Heart right ventricle (tissue), 16 donors: ENCODE results near the gene CDC25C. TPM values are rescaled to one million over a fixed set of nuclear protein-coding genes. Genes with fewer than 3 reads are reported as not detected.
A peak's percentile ranks its signal among the peaks of the same experiment; 100 is the strongest.

Source experiments
- ATAC-seq, 8 donors: fragments of 200-7000 bp; cut with Tn5 transposase; one replicate each; pipeline ENCODE4 v1.9.1; 2020; ENCODE audit warnings: mild to moderate bottlenecking in 8 of 8, moderate library complexity in 8 of 8, moderate number of reproducible peaks in 1 of 8
- DNase-seq, 2 donors: peaks; one replicate each; pipeline ENCODE4 v3.0.0-alpha.2; 2020
- H3K27ac ChIP-seq, 10 donors: fragments of 200-600 bp; sonication (generic) in 2 of 10; one replicate each; pipeline versions ENCODE4 v1.5.0 to v1.8.0; 2020 to 2022; ENCODE audit warnings: mild to moderate bottlenecking in 3 of 10
- H3K27me3 ChIP-seq, 7 donors: fragments of 200-600 bp; one replicate each; pipeline ENCODE4 v1.8.0; 2021 to 2022; ENCODE audit warnings: mild to moderate bottlenecking in 2 of 7
- H3K36me3 ChIP-seq, 9 donors: fragments of 200-600 bp; sonication (generic) in 1 of 9; one replicate each; pipeline versions ENCODE4 v1.5.0 to v1.8.0; 2020 to 2022; ENCODE audit warnings: mild to moderate bottlenecking in 2 of 9
- H3K4me1 ChIP-seq, 9 donors: fragments of 200-600 bp; sonication (generic) in 1 of 9; one replicate each; pipeline versions ENCODE4 v1.5.0 to v1.8.0; 2020 to 2022; ENCODE audit warnings: mild to moderate bottlenecking in 4 of 9
- H3K4me3 ChIP-seq, 10 donors: fragments of 200-600 bp; sonication (generic) in 2 of 10; one replicate each; pipeline versions ENCODE4 v1.5.0 to v1.8.0; 2020 to 2022; ENCODE audit warnings: mild to moderate bottlenecking in 7 of 10, moderate library complexity in 2 of 10
- H3K9me3 ChIP-seq, 11 donors: fragments of 200-600 bp in 10 of 11; sonication (generic) in 2 of 11; one replicate each; pipeline versions ENCODE4 v1.5.0 to v1.8.0; 2013 to 2022; ENCODE audit warnings: mild to moderate bottlenecking in 2 of 11, control low read depth in 1 of 11, moderate library complexity in 1 of 11
- CTCF ChIP-seq, 9 donors: fragments of 200-600 bp; sonication (generic) in 2 of 9; IDR thresholded peaks; one replicate each; pipeline versions ENCODE4 v1.5.0 to v1.8.0; 2021 to 2022; ENCODE audit warnings: antibody characterized with exemption in 9 of 9, mild to moderate bottlenecking in 5 of 9, moderate library complexity in 1 of 9
- WGBS, 2 donors: extraction: QIAGEN DNeasy Blood & Tissue Kit; methylation state at CpG; one replicate each; pipeline ENCODE4 v1.1.7; 2013; ENCODE audit warnings: inconsistent platforms in 1 of 2; 5-methylcytosine and 5-hydroxymethylcytosine counted together
- intact Hi-C, 10 donors: fragments of 100-400 bp; cut with DNase I; formaldehyde crosslinking; loops; one replicate each; pipeline versions ENCODE4 v1.11.1 to v1.14.2; 2022
- polyA plus RNA-seq, 2 donors: library from polyadenylated mRNA; stranded (reverse); fragments of 200-250 nt; gene quantifications; one replicate each; pipeline ENCODE4 v1.2.3, GENCODE V29; 2013
- total RNA-seq, 10 donors: library from RNA; stranded (reverse); fragmentation: NEBNext Ultra II Directional in 3 of 10; extraction: Animal tissue kit (Norgen Biotek cat#: 25700) in 3 of 10; gene quantifications; one replicate each; pipeline versions ENCODE4 v1.2.1 to v1.2.4, GENCODE V29; 2021 to 2023
- donor health status: Arrhythmogenic right ventricular cardiomyopathy.
- donor health status: ischemic (EF 13 %, LVEDD 7.1; RV severe dilation, severe dysfunction).
- donor health status: healthy with polysubstance abuse.
- donor health status: DM: no; HTN: yes; CAD: no.
- donor health status: DM: no; HTN: no; CAD: no.
- donor health status: ischemic (EF 25% LVEDD 6.9; RV normal size, moderate dysfunction).
- donor health status: ischemic (EF 25% LVEDD 5.7; RV mildly dilated, moderate dysfunction).
- donor health status: healthy.
- donor health status: DM: yes; HTN: yes; CAD: no.
- donor health status: Ischemic cardiomyopathy.
- donor health status: ischemic (EF 35%, LVEDD 5.7; RV mildly dilated, moderate dysfunction).
- donor health status: nonischemic (EF 11% LVEDD 7.7; RV severe dilation, severe dysfunction).
- donor health status: DM: yes; HTN: yes; CAD: no.
- donor health status: PGD.
- donor health status: ischemic (EF 29% LVEDD 5.4; RV normal size, mild dysfunction).
- donor health status: nonischemic (EF 23%, LVEDD 6.1; RV moderate dilation, normal function).

CDC25C gene
- total and polyA plus RNA-seq, 12 donors: 0.03 to 0.74 (median 0.37) TPM; not detected in 6

- WGBS, 2 donors: 95 to 97% methylated on average over 1 of the region's 1 CpG
- no peaks in the 10 kb centered on the region for H3K9me3 ChIP-seq
- no peak for TF ChIP-seq CTCF (IDR thresholded peaks at IDR 0.05)
- intact Hi-C loops: loop anchor here in 2 of 10 donors (10.0 kb wide), 1 partner anchor 50 kb away; no protein-coding TSS in a partner anchor
- ATAC-seq: no peak
- H3K36me3 ChIP-seq: no peaks in the 10 kb centered on the region
- no peak for DNase-seq
- peaks cover 7 to 63% (median 43%) of the 10 kb centered on the region in 9 donors for H3K4me1 ChIP-seq
- H3K4me3 ChIP-seq: no peak overlapping the region
- H3K27ac ChIP-seq: no peak overlapping the region
- no peaks in the 10 kb centered on the region for H3K27me3 ChIP-seq
Measured at GRCh38 chr5:138364576-138364975, 33.0 kb upstream of the CDC25C start.

- Histone ChIP-seq H3K4me3 (no peak overlapping the region), H3K27me3 (no peaks in the 10 kb centered on the region), H3K27ac (no peak overlapping the region), H3K9me3 (no peaks in the 10 kb centered on the region), H3K36me3 (no peaks in the 10 kb centered on the region), H3K4me1 (peaks cover 0 to 45% (median 18%) of the 10 kb centered on the region in 9 donors)
- TF ChIP-seq CTCF (IDR thresholded peaks at IDR 0.05): no peak
- intact Hi-C loops: loop anchor here in 2 of 10 donors (10.0 kb wide), 1 partner anchor 54 kb away; no protein-coding TSS in a partner anchor
- no peak for DNase-seq
- ATAC-seq: no peak
- WGBS, 2 donors: 97 to 98% methylated on average over 1 of the region's 1 CpG
Measured at GRCh38 chr5:138360941-138361452, 29.4 kb upstream of the CDC25C start.

GRCh38 chr5:138359621-138360020 lies 28.0 kb upstream of the CDC25C start:
- Histone ChIP-seq H3K27ac (no peak overlapping the region), H3K4me1 (peaks cover 3 to 53% (median 30%) of the 10 kb centered on the region in 9 donors), H3K9me3 (no peaks in the 10 kb centered on the region), H3K27me3 (no peaks in the 10 kb centered on the region), H3K36me3 (no peaks in the 10 kb centered on the region), H3K4me3 (no peak overlapping the region)
- no peak for TF ChIP-seq CTCF (IDR thresholded peaks at IDR 0.05)
- intact Hi-C loops: loop anchor here in 4 of 10 donors (5.0 to 10.0 kb wide), 3 partner anchors 33 to 135 kb away; no protein-coding TSS in a partner anchor
- DNase-seq (no peak), ATAC-seq (no peak)
- WGBS, 2 donors: 55 to 66% methylated on average over 3 of the region's 3 CpGs

GRCh38 chr5:138354926-138355378 lies 23.3 kb upstream of the CDC25C start:
- peak in 2 of 8 donors; percentile 14 to 39 for ATAC-seq
- Histone ChIP-seq H3K9me3 (peaks cover 0 to 7% (median 5%) of the 10 kb centered on the region in 11 donors), H3K27me3 (no peaks in the 10 kb centered on the region), H3K36me3 (no peaks in the 10 kb centered on the region), H3K4me1 (peaks cover 8 to 66% (median 52%) of the 10 kb centered on the region in 9 donors), H3K4me3 (peak overlapping the region in 7 of 10 donors; percentile 75 to 99 (median 94)), H3K27ac (peak overlapping the region in 5 of 10 donors; percentile 95 to 99 (median 98))
- TF ChIP-seq CTCF (IDR thresholded peaks at IDR 0.05): no peak
- DNase-seq: peak in 1 of 2 donors; percentile 32
- intact Hi-C loops: loop anchor here in 3 of 10 donors (5.0 to 10.0 kb wide), 3 partner anchors 37 to 137 kb away; no protein-coding TSS in a partner anchor
- WGBS, 2 donors: 26% methylated on average over 6 of the region's 6 CpGs
